IMR-90 (cell line): ENCODE results near the gene RBM23. TPM values are rescaled to one million over a fixed set of nuclear protein-coding genes. Genes with fewer than 3 reads are reported as not detected.

Source experiments
- ATAC-seq: fragments of 200-7000 bp; cut with Tn5 transposase; 2 replicates; pipeline ENCODE4 v1.9.1; 2020; ENCODE audit warnings: low read depth, mild to moderate bottlenecking, moderate library complexity
- BruUV-seq: library from RNA; stranded (reverse); fragments of 400-500 nt; replicated peaks from 2 replicates; lab custom pipeline; 2021; lab: Mats Ljungman, UMichigan
- CTCF ChIA-PET: fragments of 300-600 bp; formaldehyde crosslinking; extraction: SDS; loops from one replicate; lab custom pipeline; 2021; ENCODE audit warnings: antibody characterized with exemption; lab: Yijun Ruan, JAX
- POLR2A ChIA-PET: fragments of 300-600 bp; sonication (Branson Sonifier 250); formaldehyde crosslinking; loops from one replicate; lab custom pipeline; 2022; ENCODE audit warnings: antibody characterized with exemption; ENCODE audit not compliant: unreplicated experiment; lab: Charles Lee
- DNase-seq: peaks from one replicate; pipeline ENCODE4 v3.0.0; 2013
- H2AFZ ChIP-seq: replicated peaks from 2 replicates; pipeline ENCODE3; 2013; ENCODE audit warnings: low read length, mild to moderate bottlenecking; ENCODE audit not compliant: poor library complexity
- H2AK5ac ChIP-seq: 2 replicates; pipeline ENCODE4 v1.6.1; 2013; ENCODE audit warnings: low read depth, low read length, inconsistent platforms
- H2AK9ac ChIP-seq: replicated peaks from 2 replicates; pipeline ENCODE3; 2013; ENCODE audit warnings: mild to moderate bottlenecking, low read depth, low read length, moderate library complexity; ENCODE audit not compliant: poor library complexity
- H2BK120ac ChIP-seq: 2 replicates; pipeline ENCODE4 v1.6.1; 2013; ENCODE audit warnings: low read depth, low read length, inconsistent platforms
- H2BK15ac ChIP-seq: 3 replicates; pipeline ENCODE4 v1.6.1; 2013; ENCODE audit warnings: low read depth, low read length, inconsistent platforms
- H2BK20ac ChIP-seq: 2 replicates; pipeline ENCODE4 v1.6.1; 2013; ENCODE audit warnings: low read depth, mild to moderate bottlenecking, inconsistent platforms, low read length, moderate library complexity
- H2BK5ac ChIP-seq: 2 replicates; pipeline ENCODE4 v1.6.1; 2013; ENCODE audit warnings: mild to moderate bottlenecking, low read depth, low read length, inconsistent platforms; ENCODE audit not compliant: poor library complexity, severe bottlenecking
- H3K14ac ChIP-seq: replicated peaks from 2 replicates; pipeline ENCODE4 v1.6.1; 2013; ENCODE audit warnings: low read depth, low read length, inconsistent platforms
- H3K18ac ChIP-seq: 2 replicates; pipeline ENCODE4 v1.6.1; 2013; ENCODE audit warnings: low read depth, low read length, control low read depth
- H3K23ac ChIP-seq: 2 replicates; pipeline ENCODE4 v1.6.1; 2013; ENCODE audit warnings: low read depth, low read length, inconsistent platforms
- H3K27ac ChIP-seq: 2 replicates; pipeline ENCODE4 v1.5.1; 2013; ENCODE audit warnings: mild to moderate bottlenecking, control low read depth, low read length; ENCODE audit not compliant: insufficient read depth
- H3K27me3 ChIP-seq: 2 replicates; pipeline ENCODE4 v1.6.1; 2013; ENCODE audit warnings: low read length; ENCODE audit not compliant: control insufficient read depth, insufficient read depth
- H3K36me3 ChIP-seq: 2 replicates; pipeline ENCODE4 v1.6.1; 2013; ENCODE audit warnings: low read length, mixed read lengths; ENCODE audit not compliant: control insufficient read depth, insufficient read depth
- H3K4ac ChIP-seq: 2 replicates; pipeline ENCODE4 v1.6.1; 2013; ENCODE audit warnings: low read depth, low read length, inconsistent platforms
- H3K4me1 ChIP-seq: 2 replicates; pipeline ENCODE4 v1.6.1; 2013; ENCODE audit warnings: low read length, mixed read lengths; ENCODE audit not compliant: control insufficient read depth, insufficient read depth
- H3K4me2 ChIP-seq: 2 replicates; pipeline ENCODE4 v1.6.1; 2013; ENCODE audit warnings: low read depth, mild to moderate bottlenecking, control low read depth, low read length, moderate library complexity
- H3K4me3 ChIP-seq: 2 replicates; pipeline ENCODE4 v1.5.1; 2013; ENCODE audit warnings: low read depth, mild to moderate bottlenecking, control low read depth, low read length, moderate library complexity; ENCODE audit not compliant: insufficient read depth
- H3K56ac ChIP-seq: 2 replicates; pipeline ENCODE4 v1.6.1; 2013; ENCODE audit warnings: low read length, inconsistent platforms; ENCODE audit not compliant: insufficient read depth; ENCODE audit errors: extremely low read depth
- H3K79me1 ChIP-seq, 2 experiments: 2 replicates each; pipeline ENCODE4 v1.6.1; 2013; ENCODE audit warnings: low read length in 2 of 2, inconsistent platforms in 1 of 2, low read depth in 1 of 2
- H3K9ac ChIP-seq: 2 replicates; pipeline ENCODE4 v1.6.1; 2013; ENCODE audit warnings: low read depth, low read length, control low read depth
- H3K9me1 ChIP-seq: 2 replicates; pipeline ENCODE4 v1.6.1; 2013; ENCODE audit warnings: low read length, inconsistent platforms; ENCODE audit not compliant: insufficient read depth
- H3K9me3 ChIP-seq: 2 replicates; pipeline ENCODE4 v1.6.1; 2013; ENCODE audit warnings: low read length; ENCODE audit not compliant: control insufficient read depth, insufficient read depth
- H4K20me1 ChIP-seq: 2 replicates; pipeline ENCODE4 v1.6.1; 2013; ENCODE audit warnings: low read length, inconsistent platforms; ENCODE audit not compliant: insufficient read depth
- H4K5ac ChIP-seq: 2 replicates; pipeline ENCODE4 v1.6.1; 2013; ENCODE audit warnings: mild to moderate bottlenecking, low read depth, low read length, control low read depth
- H4K8ac ChIP-seq, 2 experiments: 2 replicates each; pipeline ENCODE4 v1.6.1; 2013; ENCODE audit warnings: low read depth in 2 of 2, low read length in 2 of 2, control low read depth in 1 of 2, inconsistent platforms in 1 of 2
- H4K91ac ChIP-seq: 2 replicates; pipeline ENCODE4 v1.6.1; 2013; ENCODE audit warnings: low read depth, low read length, inconsistent platforms; ENCODE audit not compliant: insufficient read depth
- BHLHE40 ChIP-seq: fragments of 150-350 bp; IDR thresholded peaks from 2 replicates; pipeline ENCODE4 v1.6.1; 2016; ENCODE audit warnings: mild to moderate bottlenecking, low read depth, low read length
- CEBPB ChIP-seq: IDR thresholded peaks from 2 replicates; pipeline ENCODE4 v1.6.1; 2012; ENCODE audit warnings: low read depth, low read length, improper control_type of control experiment
- ELK1 ChIP-seq: fragments of 150-350 bp; IDR thresholded peaks from 2 replicates; pipeline ENCODE4 v1.6.1; 2016; ENCODE audit warnings: low read depth, mild to moderate bottlenecking, low read length, moderate library complexity, borderline replicate concordance
- FOS ChIP-seq: fragments of 150-350 bp; IDR thresholded peaks from 2 replicates; pipeline ENCODE4 v1.6.1; 2016; ENCODE audit warnings: low read depth, low read length
- MAZ ChIP-seq: IDR thresholded peaks from 2 replicates; pipeline ENCODE4 v1.6.1; 2012; ENCODE audit warnings: low read depth, mild to moderate bottlenecking, low read length, improper control_type of control experiment, moderate library complexity, borderline replicate concordance
- NFE2L2 ChIP-seq: fragments of 150-350 bp; IDR thresholded peaks from 2 replicates; pipeline ENCODE4 v1.6.1; 2016; ENCODE audit warnings: low read depth, mild to moderate bottlenecking, low read length
- POLR2A ChIP-seq: IDR thresholded peaks from 2 replicates; pipeline ENCODE4 v1.6.1; 2012; ENCODE audit warnings: mild to moderate bottlenecking, low read depth, low read length
- RAD21 ChIP-seq: IDR thresholded peaks from 2 replicates; pipeline ENCODE4 v1.6.1; 2012; ENCODE audit warnings: low read length, improper control_type of control experiment
- WGBS, 2 experiments: methylation state at CpG; one replicate each; pipeline versions ENCODE4 v1.1.5 to v1.1.7; 2013; ENCODE audit warnings: missing lambda C conversion rate in 2 of 2; ENCODE audit not compliant: insufficient read length in 1 of 2; ENCODE audit errors: extremely low coverage in 2 of 2; 5-methylcytosine and 5-hydroxymethylcytosine counted together
- dilution Hi-C: fragments of 300-500 bp; cut with HindIII; formaldehyde crosslinking; loops from one replicate; pipeline ENCODE4 v1.14.3; 2018; ENCODE audit warnings: low sequenced_read_pairs; ENCODE audit not compliant: unreplicated experiment
- in situ Hi-C: fragments of 300-500 bp; cut with MboI; formaldehyde crosslinking; loops from 3 replicates; pipeline ENCODE4 v1.14.3; 2019; ENCODE audit warnings: low sequenced_read_pairs, inconsistent platforms, mixed read lengths
- intact Hi-C: fragments of 100-400 bp; cut with micrococcal nuclease; formaldehyde crosslinking; loops from 2 replicates; pipeline ENCODE4 v1.10.0; 2022
- polyA plus RNA-seq, 3 experiments: library from polyadenylated mRNA; depleted of rRNA; stranded (reverse); fragments of >200 nt; gene quantifications; 2 replicates each; pipeline ENCODE4 v1.2.3, GENCODE V29; 2012; ENCODE audit warnings: low replicate concordance in 1 of 3
- total RNA-seq: library from RNA; depleted of rRNA; stranded (reverse); fragments of >200 nt; gene quantifications from 2 replicates; pipeline ENCODE4 v1.2.3, GENCODE V29; 2012

RBM23 gene
- total and polyA plus RNA-seq, 2 of the 4 experiments (the other 2 are of a cell fraction) = 44.7 to 375 TPM

- TF ChIP-seq ELK1 = no peak
- TF ChIP-seq FOS = 0 out of 2 replicates have a peak, but pooled peaks have one; percentile 38
Observed at GRCh38 chr14:22847661-22848341, 71.1 kb downstream of the RBM23 start (continued).

GRCh38 chr14:22846811-22847307, 72.1 kb downstream of the RBM23 start:
- peak overlapping the region; percentile 85 for H3K23ac ChIP-seq
- H3K4me2 ChIP-seq = no peak overlapping the region
- dilution Hi-C loops = no loop called here
- intact Hi-C loops = no loop called here
- H4K8ac ChIP-seq = peak overlapping the region in 1 of 2 experiments; percentile 22; a peak in 1 of 4 replicates
- H2AFZ ChIP-seq = peak overlapping the region; percentile 18
- H3K9ac ChIP-seq = peak overlapping the region; percentile 63
- H3K9me1 ChIP-seq = peaks cover 37% of the 10 kb centered on the region
- H3K27me3 ChIP-seq = no peaks in the 10 kb centered on the region
- peak overlapping the region; percentile 89 for H3K4ac ChIP-seq
- H4K91ac ChIP-seq = peak overlapping the region; percentile 38
- in situ Hi-C loops = loop anchor here (10.0 kb wide), 1 partner anchor 262 kb away; the partner anchor contains the start of gene DAD1
- H2BK20ac ChIP-seq = no peak overlapping the region
- H4K5ac ChIP-seq = peak overlapping the region; percentile 49
- H3K9me3 ChIP-seq = no peaks in the 10 kb centered on the region
- peak overlapping the region; percentile 77 for H2BK5ac ChIP-seq
- WGBS, 2 experiments = 100% methylated on average over 1 of the region's 11 CpGs; no CpG with 5 or more reads in 1 of the 2 experiments
- DNase-seq (no peak), ATAC-seq (no peak)
- peak overlapping the region; percentile 86 for H2AK5ac ChIP-seq
- H3K14ac ChIP-seq = peak overlapping the region; percentile 60
- no peak overlapping the region for H3K4me3 ChIP-seq
- peaks cover 51% of the 10 kb centered on the region for H3K4me1 ChIP-seq
- peak overlapping the region; percentile 38; the same call in 1 of the 3 replicates for H2BK15ac ChIP-seq
- peaks cover 10 to 69% of the 10 kb centered on the region in 2 experiments; a peak in 3 of 4 replicates for H3K79me1 ChIP-seq
- no peak overlapping the region for H3K56ac ChIP-seq
- H3K18ac ChIP-seq = peak overlapping the region; percentile 58
- CTCF ChIA-PET = interaction anchor here (1.1 kb wide), 1 partner anchor 24 kb away, joined by 3 read pairs; no protein-coding TSS in a partner anchor
- POLR2A ChIA-PET = no interaction called here
- peak overlapping the region; percentile 85 for H2AK9ac ChIP-seq
- peak overlapping the region; percentile 29; the same call in 1 of the 2 replicates for H2BK120ac ChIP-seq
- H3K27ac ChIP-seq = peak overlapping the region; percentile 93
- H4K20me1 ChIP-seq = peaks cover 37% of the 10 kb centered on the region; the same call in 1 of the 2 replicates
- TSS peak; percentile 76 for BruUV-seq
- peaks cover 50% of the 10 kb centered on the region for H3K36me3 ChIP-seq
- no peak for TF ChIP-seq BHLHE40
- TF ChIP-seq NFE2L2 = no peak
- no peak for TF ChIP-seq MAZ
- TF ChIP-seq CEBPB = no peak
- no peak for TF ChIP-seq POLR2A
- no peak for TF ChIP-seq RAD21
